Cardiac fibroblast (primary cell): ENCODE results near the gene AKAP13.

ENCODE experiments used
- DNase-seq, 2 donors: peaks; one replicate each; pipeline versions ENCODE4 v3.0.0 to v3.0.0-alpha.2; 2010; ENCODE audit warnings: low read depth in 2 of 2
- H3K4me3 ChIP-seq, 2 donors: replicated peaks in 1 of 2; 1 replicate in 1 of 2; 2 replicates in 1 of 2; pipeline ENCODE4 v1.5.1; 2011; ENCODE audit warnings: low read depth in 2 of 2, low read length in 2 of 2, mild to moderate bottlenecking in 2 of 2, moderate library complexity in 1 of 2
- CTCF ChIP-seq: IDR thresholded peaks from one replicate; pipeline ENCODE4 v1.5.1; 2011; ENCODE audit warnings: low read depth, mild to moderate bottlenecking, low read length, inconsistent platforms

Gene AKAP13

GRCh38 chr15:85424154-85424553, 43.8 kb downstream of the AKAP13 start:
- H3K4me3 ChIP-seq = no peak overlapping the region
- no peak for TF ChIP-seq CTCF
- no peak for DNase-seq

DNA sequence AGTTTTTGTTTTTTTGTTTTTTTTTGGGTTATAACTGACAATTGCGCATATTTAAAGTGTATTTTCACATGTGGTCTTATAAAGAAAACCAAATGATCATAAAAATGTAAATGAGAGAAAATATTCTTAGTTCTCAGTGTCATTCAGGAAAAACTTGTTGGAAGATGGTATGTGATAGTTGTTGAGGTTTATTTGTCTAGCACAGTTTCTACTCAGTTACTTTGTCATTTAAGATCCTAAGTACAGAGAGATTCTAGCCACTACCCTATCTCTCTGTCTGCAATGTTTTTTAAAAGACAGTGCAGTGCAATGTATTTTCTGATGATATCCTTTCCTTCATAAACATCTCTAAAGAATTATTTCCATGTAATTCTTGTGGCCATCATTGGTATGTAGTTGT, 46.1 kb downstream of the AKAP13 start:
- DNase-seq = no peak
- TF ChIP-seq CTCF = no peak
- no peak overlapping the region for H3K4me3 ChIP-seq

GRCh38 chr15:85427286-85428028, 47.1 kb downstream of the AKAP13 start:
- no peak overlapping the region for H3K4me3 ChIP-seq
- TF ChIP-seq CTCF = no peak
- DNase-seq = no peak

GRCh38 chr15:85429522-85429921, 49.1 kb downstream of the AKAP13 start:
- no peak overlapping the region for H3K4me3 ChIP-seq
- no peak for DNase-seq
- no peak for TF ChIP-seq CTCF

DNA sequence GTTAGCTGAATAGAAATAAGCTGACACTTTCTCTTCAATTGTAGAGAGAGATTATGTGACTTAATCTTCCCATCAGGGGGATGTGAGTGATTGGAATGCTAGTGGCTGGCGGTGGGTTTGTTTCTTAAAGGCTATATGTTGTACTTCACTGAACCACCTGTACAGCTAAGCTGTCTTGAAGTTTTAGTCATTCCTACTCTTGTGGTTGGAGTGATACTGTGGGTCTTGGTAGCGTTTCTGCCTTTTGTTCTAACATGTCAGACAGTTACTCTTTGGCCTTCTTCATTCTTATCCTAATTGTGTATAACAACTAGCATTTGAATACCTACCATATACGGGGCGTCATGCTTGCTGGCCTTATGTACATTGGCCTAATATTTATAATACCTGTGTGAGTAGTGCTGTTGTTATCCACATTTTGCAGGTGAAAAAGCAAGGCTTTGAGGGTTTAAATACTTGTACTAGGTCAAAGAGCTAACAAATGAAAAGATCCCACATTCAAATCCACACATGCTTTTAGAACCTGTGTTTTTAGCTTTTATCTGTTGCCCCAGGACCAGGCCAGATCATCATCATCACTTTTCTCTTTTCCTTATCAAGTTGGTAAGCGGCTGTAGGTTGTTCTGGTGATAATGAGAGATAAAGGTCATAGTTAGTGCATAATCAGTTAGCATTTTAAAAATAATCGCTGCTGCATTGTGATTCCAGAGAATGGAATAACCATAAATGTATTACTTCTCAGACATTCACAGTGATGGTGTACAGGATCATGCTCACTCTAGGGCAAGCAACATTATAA, 50.2 kb downstream of the AKAP13 start:
- H3K4me3 ChIP-seq = no peak overlapping the region
- DNase-seq = no peak
- no peak for TF ChIP-seq CTCF

- no peak overlapping the region for H3K4me3 ChIP-seq
- no peak for DNase-seq
- TF ChIP-seq CTCF = no peak
Measured at GRCh38 chr15:85439996-85440395, 59.6 kb downstream of the AKAP13 start.
